Activated CD8-positive, alpha-beta memory T cell treated with anti-CD3 and anti-CD28 coated beads for 48 hours (primary cell): ENCODE results near the gene LGI4.
"Not testable (repeated sequence)": the region's sequence is repeated elsewhere in the genome, so short reads cannot be mapped to it uniquely, and the experiment has no call there.

Experiments used
- DNase-seq, 3 experiments: peaks; one replicate each; pipeline ENCODE4 v3.0.0-alpha.2; 2020; ENCODE audit warnings: low read depth in 2 of 3, low spot score in 2 of 3

The LGI4 gene

GRCh38 chr19:35141837-35142605 lies 7.2 kb upstream of the LGI4 start:
- DNase-seq, result no peak

GRCh38 chr19:35140962-35141836 lies 6.3 kb upstream of the LGI4 start:
- DNase-seq, result peak; percentile 85 to 96 (median 90)

- DNase-seq, result no peak
Measured at GRCh38 chr19:35140207-35140961, 5.5 kb upstream of the LGI4 start.

- DNase-seq, result no peak
Measured at GRCh38 chr19:35138305-35138892, 3.5 kb upstream of the LGI4 start, which contains the start of gene FXYD1. Gene FXYD1, plus strand, starts transcription at chr19:35138824. Its CDS starts 1,256 bp downstream, at chr19:35140080.

GRCh38 chr19:35136977-35137702 lies 2.3 kb upstream of the LGI4 start:
- no peak for DNase-seq

- DNase-seq, result no peak
Measured at GRCh38 chr19:35136231-35136630, 1.4 kb upstream of the LGI4 start.

- peak; percentile 23 to 60 (median 51) for DNase-seq
Measured at GRCh38 chr19:35135389-35135909, 590 bp upstream of the LGI4 start.

GRCh38 chr19:35133826-35134225 lies 1.0 kb downstream of the LGI4 start:
- no peak for DNase-seq

- no peak for DNase-seq
Measured at GRCh38 chr19:35132254-35132653, 2.6 kb downstream of the LGI4 start.

- no peak for DNase-seq
Measured at GRCh38 chr19:35130761-35131720, 3.8 kb downstream of the LGI4 start.

GRCh38 chr19:35129724-35130274 lies 5.1 kb downstream of the LGI4 start:
- not testable (repeated sequence) for DNase-seq

GRCh38 chr19:35128398-35129057 lies 6.3 kb downstream of the LGI4 start:
- DNase-seq, result no peak

GRCh38 chr19:35127871-35128270 lies 7.0 kb downstream of the LGI4 start:
- DNase-seq, result no peak

GRCh38 chr19:35126624-35126959 lies 8.3 kb downstream of the LGI4 start:
- no peak for DNase-seq

- no peak for DNase-seq
Measured at GRCh38 chr19:35125749-35126623, 8.9 kb downstream of the LGI4 start.

GRCh38 chr19:35125270-35125717 lies 9.6 kb downstream of the LGI4 start:
- DNase-seq, result no peak
